HFFc6 (cell line): ENCODE results near the gene FARP1. TPM values are rescaled to one million over a fixed set of nuclear protein-coding genes. Genes with fewer than 3 reads are reported as not detected.

Experiments
- DNase-seq: peaks from one replicate; pipeline ENCODE4 v3.0.0-alpha.2; 2018
- H3K27ac Mint-ChIP-seq: 2 replicates; pipeline ENCODE4 v1.8.0; 2020; ENCODE audit warnings: mild to moderate bottlenecking, mixed read lengths
- H3K27me3 Mint-ChIP-seq: 2 replicates; pipeline ENCODE4 v1.8.0; 2021; ENCODE audit warnings: mild to moderate bottlenecking, moderate library complexity, mixed read lengths; ENCODE audit not compliant: insufficient read depth
- H3K36me3 Mint-ChIP-seq: 2 replicates; pipeline ENCODE4 v1.8.0; 2021; ENCODE audit warnings: low read depth, mixed read lengths
- H3K4me1 Mint-ChIP-seq: 2 replicates; pipeline ENCODE4 v1.8.0; 2020; ENCODE audit warnings: low read depth, mixed read lengths
- H3K4me3 Mint-ChIP-seq: 2 replicates; pipeline ENCODE4 v1.8.0; 2020; ENCODE audit warnings: mild to moderate bottlenecking, moderate library complexity, mixed read lengths
- H3K9me3 Mint-ChIP-seq: 2 replicates; pipeline ENCODE4 v1.8.0; 2020; ENCODE audit warnings: mild to moderate bottlenecking, mixed read lengths
- total RNA-seq, 6 experiments: library from RNA; stranded (reverse); fragmentation: NEBNext Ultra II Directional; extraction: Animal tissue kit (Norgen Biotek cat#: 25700); gene quantifications; 2 replicates in 1 of 6; 3 replicates in 5 of 6; pipeline ENCODE4 v1.2.3, GENCODE V29; 2021
- TF ChIP-seq, protein P1 (sequence below): fragments of 200-600 bp; sonication (generic); IDR thresholded peaks from 2 replicates; pipeline ENCODE4 v1.5.0; 2021; ENCODE audit warnings: antibody characterized with exemption, mild to moderate bottlenecking

Gene FARP1
- total RNA-seq, 6 experiments from 2014 or later: 140 to 181 (median 150) TPM

DNA sequence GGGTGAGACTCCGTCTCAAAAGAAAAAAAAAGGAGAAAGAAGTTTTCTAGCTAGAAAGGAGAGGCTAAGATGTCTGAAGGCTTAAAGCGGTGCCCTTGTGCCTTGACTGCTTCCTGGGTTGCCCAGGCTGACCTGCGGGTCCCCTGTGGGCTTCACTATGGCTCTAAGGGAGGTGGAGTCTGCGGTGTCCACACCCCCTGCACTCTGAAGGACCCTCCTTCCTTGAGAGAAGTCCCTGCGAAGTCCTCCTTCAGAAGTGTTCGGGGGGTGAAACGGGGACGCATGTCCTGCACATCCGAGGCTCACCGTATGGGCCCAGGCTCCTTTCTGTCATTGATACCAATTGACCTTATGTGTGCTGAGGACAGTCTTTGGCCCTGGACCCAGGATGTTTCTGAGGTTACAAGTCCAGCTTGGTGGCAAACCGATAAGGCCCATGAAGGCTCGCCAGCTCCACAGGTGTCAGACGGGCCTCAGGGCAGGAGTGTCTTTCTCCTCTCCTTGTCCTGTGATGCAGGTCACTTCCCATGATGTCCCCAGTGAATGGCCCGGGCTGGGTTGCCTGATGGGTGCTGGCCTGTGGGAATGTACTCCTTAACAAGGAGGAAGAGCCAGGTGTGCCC is 45.8 kb downstream of the FARP1 start:
- DNase-seq: no peak
- peaks cover 51% of the 10 kb centered on the region for H3K4me1 Mint-ChIP-seq
- TF ChIP-seq, protein P1, sequence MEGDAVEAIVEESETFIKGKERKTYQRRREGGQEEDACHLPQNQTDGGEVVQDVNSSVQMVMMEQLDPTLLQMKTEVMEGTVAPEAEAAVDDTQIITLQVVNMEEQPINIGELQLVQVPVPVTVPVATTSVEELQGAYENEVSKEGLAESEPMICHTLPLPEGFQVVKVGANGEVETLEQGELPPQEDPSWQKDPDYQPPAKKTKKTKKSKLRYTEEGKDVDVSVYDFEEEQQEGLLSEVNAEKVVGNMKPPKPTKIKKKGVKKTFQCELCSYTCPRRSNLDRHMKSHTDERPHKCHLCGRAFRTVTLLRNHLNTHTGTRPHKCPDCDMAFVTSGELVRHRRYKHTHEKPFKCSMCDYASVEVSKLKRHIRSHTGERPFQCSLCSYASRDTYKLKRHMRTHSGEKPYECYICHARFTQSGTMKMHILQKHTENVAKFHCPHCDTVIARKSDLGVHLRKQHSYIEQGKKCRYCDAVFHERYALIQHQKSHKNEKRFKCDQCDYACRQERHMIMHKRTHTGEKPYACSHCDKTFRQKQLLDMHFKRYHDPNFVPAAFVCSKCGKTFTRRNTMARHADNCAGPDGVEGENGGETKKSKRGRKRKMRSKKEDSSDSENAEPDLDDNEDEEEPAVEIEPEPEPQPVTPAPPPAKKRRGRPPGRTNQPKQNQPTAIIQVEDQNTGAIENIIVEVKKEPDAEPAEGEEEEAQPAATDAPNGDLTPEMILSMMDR: no peak
- no peak overlapping the region; the same call in 1 of the 2 replicates for H3K27ac Mint-ChIP-seq
- no peaks in the 10 kb centered on the region; the same call in 1 of the 2 replicates for H3K27me3 Mint-ChIP-seq
- peaks cover 19% of the 10 kb centered on the region for H3K36me3 Mint-ChIP-seq
- H3K4me3 Mint-ChIP-seq: no peak overlapping the region
- H3K9me3 Mint-ChIP-seq: no peaks in the 10 kb centered on the region

DNA sequence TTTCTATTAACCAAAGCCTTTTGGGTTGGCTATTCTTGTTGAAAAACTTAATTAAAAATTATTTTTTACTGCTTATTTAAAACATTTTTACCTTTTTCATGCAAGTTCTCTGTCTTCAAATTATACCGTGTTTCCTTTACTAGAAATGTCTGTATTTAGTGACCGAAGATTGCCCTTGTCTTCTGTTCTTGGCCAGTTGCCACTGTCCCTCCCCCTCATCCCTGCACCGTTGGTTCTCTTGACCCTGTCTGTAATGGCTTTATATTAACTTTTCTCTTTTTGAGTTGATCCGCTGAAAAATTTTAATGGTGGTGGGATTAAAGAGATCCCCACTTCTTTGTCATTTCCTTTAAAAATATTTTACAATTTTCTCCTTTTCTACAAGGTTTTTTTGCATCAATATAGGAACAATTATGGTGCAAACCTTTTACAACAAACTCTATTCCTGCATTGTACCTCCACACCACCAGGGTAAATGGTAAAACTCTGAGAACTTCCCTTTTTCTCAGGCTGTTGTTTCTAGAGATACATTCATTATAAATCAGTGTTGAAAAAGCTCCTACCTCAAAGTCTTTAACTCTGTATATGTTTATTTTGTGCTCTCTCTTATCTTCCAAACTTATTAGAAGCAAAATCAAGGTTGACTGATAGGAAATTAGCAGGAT is 47.1 kb downstream of the FARP1 start:
- no peak for DNase-seq
- TF ChIP-seq, protein P1: peak; percentile 39; the same call in 1 of the 2 replicates
- Mint-ChIP-seq H3K27ac (no peak overlapping the region), H3K9me3 (no peaks in the 10 kb centered on the region), H3K27me3 (no peaks in the 10 kb centered on the region; the same call in 1 of the 2 replicates), H3K4me3 (no peak overlapping the region), H3K4me1 (peaks cover 44% of the 10 kb centered on the region), H3K36me3 (peaks cover 19% of the 10 kb centered on the region)

DNA sequence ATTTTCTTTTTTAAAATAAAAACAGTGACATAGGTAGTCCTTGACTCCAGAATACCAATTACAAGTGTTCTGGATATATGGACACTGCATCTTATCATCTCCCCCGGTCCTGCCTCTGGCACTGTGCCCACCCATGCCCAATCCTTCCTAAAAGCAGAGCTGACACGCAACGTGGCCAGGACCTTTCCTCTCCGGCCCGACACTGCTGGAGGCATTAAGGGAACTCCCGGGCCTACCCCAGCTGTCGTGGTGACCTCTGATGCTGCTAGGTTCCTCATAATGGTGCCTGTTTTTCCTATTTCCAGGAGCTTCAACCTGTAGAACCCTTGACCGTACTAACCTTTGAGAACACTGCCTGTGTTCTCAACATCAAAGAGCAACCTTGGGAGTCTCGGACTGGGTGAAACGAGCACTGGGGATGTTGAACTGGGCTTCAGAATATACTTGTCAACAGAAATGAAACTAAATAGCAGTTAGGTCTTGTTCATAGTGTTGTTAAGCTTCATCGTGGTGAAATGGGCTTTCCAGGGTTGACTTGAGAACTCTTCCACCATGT is 48.1 kb downstream of the FARP1 start:
- H3K9me3 Mint-ChIP-seq: no peaks in the 10 kb centered on the region
- DNase-seq: no peak
- H3K27ac Mint-ChIP-seq: no peak overlapping the region
- H3K27me3 Mint-ChIP-seq: no peaks in the 10 kb centered on the region; the same call in 1 of the 2 replicates
- TF ChIP-seq, protein P1: no peak
- peaks cover 43% of the 10 kb centered on the region for H3K4me1 Mint-ChIP-seq
- H3K36me3 Mint-ChIP-seq: peaks cover 28% of the 10 kb centered on the region
- H3K4me3 Mint-ChIP-seq: no peak overlapping the region

DNA sequence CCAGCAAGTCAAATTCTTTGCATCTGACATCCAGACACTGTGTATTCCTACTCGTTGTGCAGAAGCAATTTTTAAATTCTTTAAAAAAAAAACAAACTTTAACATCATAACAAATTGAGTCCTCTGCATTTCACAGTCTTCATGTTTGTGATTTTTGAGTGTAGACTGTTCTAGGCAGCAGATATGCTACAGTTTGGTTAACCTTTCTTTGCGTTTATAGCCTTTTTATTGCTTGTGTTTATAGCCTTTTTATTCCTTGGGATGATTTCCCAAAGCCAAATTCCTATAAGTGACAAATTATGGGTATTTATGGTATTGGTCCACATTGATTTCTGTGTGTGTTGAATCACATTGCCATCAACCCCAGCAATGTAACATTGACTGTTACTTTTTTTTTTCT is 49.1 kb downstream of the FARP1 start:
- H3K4me3 Mint-ChIP-seq: no peak overlapping the region
- DNase-seq: no peak
- H3K27ac Mint-ChIP-seq: no peak overlapping the region
- TF ChIP-seq, protein P1: no peak
- H3K27me3 Mint-ChIP-seq: no peaks in the 10 kb centered on the region; the same call in 1 of the 2 replicates
- peaks cover 25% of the 10 kb centered on the region for H3K36me3 Mint-ChIP-seq
- no peaks in the 10 kb centered on the region for H3K9me3 Mint-ChIP-seq
- H3K4me1 Mint-ChIP-seq: peaks cover 47% of the 10 kb centered on the region

DNA sequence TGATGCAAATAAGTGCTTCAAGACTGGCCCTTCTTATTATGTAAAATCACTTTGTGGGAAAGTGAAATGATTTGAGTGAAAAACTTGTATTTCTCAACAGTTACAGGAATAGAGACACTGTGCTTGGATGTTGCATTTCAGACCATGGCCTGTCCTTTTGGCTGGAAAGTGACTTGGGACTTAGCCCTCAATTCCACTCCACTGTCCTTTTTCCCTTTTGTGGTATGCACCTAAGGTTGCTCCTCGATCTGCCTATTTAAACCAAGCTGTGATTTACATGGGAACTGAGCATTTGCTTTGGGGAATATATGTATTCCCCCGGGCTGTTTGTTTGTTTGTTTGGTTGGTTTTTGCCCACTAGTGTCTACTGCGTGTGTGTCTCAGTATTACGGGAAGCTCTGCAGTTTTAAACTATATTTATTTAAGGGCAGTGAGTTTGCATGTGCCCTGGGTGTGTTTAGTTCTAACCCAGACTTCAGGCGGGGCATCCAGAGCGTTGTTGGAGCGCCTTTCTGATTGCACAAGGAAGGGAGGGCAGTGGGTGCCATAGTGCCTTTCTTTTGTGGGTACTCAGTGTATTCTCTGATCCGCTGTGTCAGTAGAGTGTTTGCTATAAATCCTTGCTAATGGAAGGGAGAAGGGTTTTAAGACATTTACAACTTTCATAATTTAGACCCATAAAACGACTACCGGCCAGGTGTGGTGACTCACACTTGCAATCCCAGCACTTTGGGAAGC is 52.3 kb downstream of the FARP1 start:
- peaks cover 38% of the 10 kb centered on the region for H3K4me1 Mint-ChIP-seq
- H3K4me3 Mint-ChIP-seq: no peak overlapping the region
- no peaks in the 10 kb centered on the region; the same call in none of the 2 replicates for H3K27me3 Mint-ChIP-seq
- TF ChIP-seq, protein P1: no peak
- peaks cover 23% of the 10 kb centered on the region for H3K36me3 Mint-ChIP-seq
- H3K9me3 Mint-ChIP-seq: no peaks in the 10 kb centered on the region
- no peak overlapping the region for H3K27ac Mint-ChIP-seq
- no peak for DNase-seq
